ENCODE measurements around the gene EIF3A. TPM values are rescaled to one million over a fixed set of nuclear protein-coding genes. Genes with fewer than 3 reads are reported as not detected.
"Not testable (repeated sequence)": the region's sequence is repeated elsewhere in the genome, so short reads cannot be mapped to it uniquely, and the experiment has no call there.

EIF3A gene
- total RNA-seq, 6 experiments from 2014 or later, result 41.6 to 69.5 (median 57.4) TPM

DNA sequence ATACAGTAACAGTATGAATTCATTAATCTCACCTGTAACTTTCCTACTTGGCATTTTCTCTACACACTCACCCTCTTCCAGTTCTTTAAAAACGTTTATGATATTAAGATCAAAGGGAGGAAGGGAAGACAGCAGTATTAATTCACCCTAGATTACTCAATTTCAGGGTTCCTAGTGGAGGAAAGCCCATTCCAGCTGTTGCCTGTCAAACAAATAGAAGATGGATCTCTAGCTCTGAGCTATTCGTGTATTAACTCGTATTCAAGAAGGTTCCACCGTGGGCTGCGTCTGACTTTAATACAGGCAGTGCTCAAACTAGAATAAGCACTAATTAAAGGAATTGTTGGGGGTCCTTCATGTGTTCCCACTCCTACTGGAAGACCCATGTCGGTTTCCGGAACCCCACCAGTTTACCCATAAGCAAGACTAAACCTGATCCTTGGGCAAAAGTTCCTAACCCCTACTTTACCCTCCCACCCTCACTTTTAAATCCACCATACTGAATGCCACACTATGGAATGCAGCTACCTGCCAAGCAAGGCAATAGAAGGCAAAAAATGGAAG lies 49.0 kb downstream of the EIF3A start:
- WGBS (ENCODE audit: insufficient coverage, low coverage, low lambda C conversion rate, missing lambda C conversion rate), result 70% methylated on average over 5 of the region's 7 CpGs
- Histone ChIP-seq H3K36me3 (peaks cover 5 to 32% (median 16%) of the 10 kb centered on the region in 4 donors), H3K4me3 (no peak overlapping the region), H3K27ac (no peak overlapping the region), H3K4me1 (peaks cover 0 to 8% (median 2%) of the 10 kb centered on the region in 4 donors), H3K27me3 (no peaks in the 10 kb centered on the region), H3K9me3 (no peaks in the 10 kb centered on the region)
- no peak for TF ChIP-seq POLR2A (IDR thresholded peaks at IDR 0.05)
- TF ChIP-seq, protein P1, sequence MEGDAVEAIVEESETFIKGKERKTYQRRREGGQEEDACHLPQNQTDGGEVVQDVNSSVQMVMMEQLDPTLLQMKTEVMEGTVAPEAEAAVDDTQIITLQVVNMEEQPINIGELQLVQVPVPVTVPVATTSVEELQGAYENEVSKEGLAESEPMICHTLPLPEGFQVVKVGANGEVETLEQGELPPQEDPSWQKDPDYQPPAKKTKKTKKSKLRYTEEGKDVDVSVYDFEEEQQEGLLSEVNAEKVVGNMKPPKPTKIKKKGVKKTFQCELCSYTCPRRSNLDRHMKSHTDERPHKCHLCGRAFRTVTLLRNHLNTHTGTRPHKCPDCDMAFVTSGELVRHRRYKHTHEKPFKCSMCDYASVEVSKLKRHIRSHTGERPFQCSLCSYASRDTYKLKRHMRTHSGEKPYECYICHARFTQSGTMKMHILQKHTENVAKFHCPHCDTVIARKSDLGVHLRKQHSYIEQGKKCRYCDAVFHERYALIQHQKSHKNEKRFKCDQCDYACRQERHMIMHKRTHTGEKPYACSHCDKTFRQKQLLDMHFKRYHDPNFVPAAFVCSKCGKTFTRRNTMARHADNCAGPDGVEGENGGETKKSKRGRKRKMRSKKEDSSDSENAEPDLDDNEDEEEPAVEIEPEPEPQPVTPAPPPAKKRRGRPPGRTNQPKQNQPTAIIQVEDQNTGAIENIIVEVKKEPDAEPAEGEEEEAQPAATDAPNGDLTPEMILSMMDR (IDR thresholded peaks at IDR 0.05), result no peak
- DNase-seq (no peak), ATAC-seq (no peak)
- intact Hi-C loops (cut with DNase I), result no loop called here

- 39% methylated on average over 10 of the region's 65 CpGs for WGBS (ENCODE audit: insufficient coverage, low coverage, low lambda C conversion rate, missing lambda C conversion rate)
- Histone ChIP-seq H3K27ac (no peak overlapping the region), H3K9me3 (no peaks in the 10 kb centered on the region), H3K4me1 (peaks cover 0 to 8% (median 2%) of the 10 kb centered on the region in 4 donors), H3K27me3 (no peaks in the 10 kb centered on the region), H3K4me3 (peak overlapping the region in 1 of 3 donors; percentile 53), H3K36me3 (peaks cover 0 to 22% (median 8%) of the 10 kb centered on the region in 4 donors)
- intact Hi-C loops (cut with DNase I), result no loop called here
- ATAC-seq (peak; percentile 25 to 55 (median 42)), DNase-seq (peak; percentile 51 to 59 (median 52))
- TF ChIP-seq POLR2A (IDR thresholded peaks at IDR 0.05), result no peak
- TF ChIP-seq, protein P1 (IDR thresholded peaks at IDR 0.05), result peak in 1 of 4 donors; percentile 5
Observed at GRCh38 chr10:119030421-119031250, 50.0 kb downstream of the EIF3A start.

GRCh38 chr10:119029613-119030420 lies 50.8 kb downstream of the EIF3A start, which contains the start of gene NANOS1:
NANOS1 (plus strand) TSS chr10:119029714; CDS start chr10:119029802, 88 bp downstream.
- ATAC-seq, result peak in 1 of 4 donors; percentile 4
- no peak within 1 kb of the TSS for H3K27ac ChIP-seq
- no peaks in the 10 kb centered on the region for H3K9me3 ChIP-seq
- TF ChIP-seq POLR2A (IDR thresholded peaks at IDR 0.05), result peak; percentile 25
- TF ChIP-seq, protein P1 (IDR thresholded peaks at IDR 0.05), result no peak
- intact Hi-C loops (cut with DNase I), result no loop called here
- peak within 1 kb of the TSS; percentile 35 to 53 (median 41) for H3K4me3 ChIP-seq
- peak in 2 of 3 donors; percentile 32 to 55 for DNase-seq
- peaks cover 0 to 18% (median 7%) of the 10 kb centered on the region in 4 donors for H3K36me3 ChIP-seq
- no CpG with 5 or more reads among the region's 136 CpGs for WGBS (ENCODE audit: insufficient coverage, low coverage, low lambda C conversion rate, missing lambda C conversion rate)
- no peaks in the 10 kb centered on the region for H3K27me3 ChIP-seq
- H3K4me1 ChIP-seq, result peaks cover 0 to 8% (median 2%) of the 10 kb centered on the region in 4 donors

DNA sequence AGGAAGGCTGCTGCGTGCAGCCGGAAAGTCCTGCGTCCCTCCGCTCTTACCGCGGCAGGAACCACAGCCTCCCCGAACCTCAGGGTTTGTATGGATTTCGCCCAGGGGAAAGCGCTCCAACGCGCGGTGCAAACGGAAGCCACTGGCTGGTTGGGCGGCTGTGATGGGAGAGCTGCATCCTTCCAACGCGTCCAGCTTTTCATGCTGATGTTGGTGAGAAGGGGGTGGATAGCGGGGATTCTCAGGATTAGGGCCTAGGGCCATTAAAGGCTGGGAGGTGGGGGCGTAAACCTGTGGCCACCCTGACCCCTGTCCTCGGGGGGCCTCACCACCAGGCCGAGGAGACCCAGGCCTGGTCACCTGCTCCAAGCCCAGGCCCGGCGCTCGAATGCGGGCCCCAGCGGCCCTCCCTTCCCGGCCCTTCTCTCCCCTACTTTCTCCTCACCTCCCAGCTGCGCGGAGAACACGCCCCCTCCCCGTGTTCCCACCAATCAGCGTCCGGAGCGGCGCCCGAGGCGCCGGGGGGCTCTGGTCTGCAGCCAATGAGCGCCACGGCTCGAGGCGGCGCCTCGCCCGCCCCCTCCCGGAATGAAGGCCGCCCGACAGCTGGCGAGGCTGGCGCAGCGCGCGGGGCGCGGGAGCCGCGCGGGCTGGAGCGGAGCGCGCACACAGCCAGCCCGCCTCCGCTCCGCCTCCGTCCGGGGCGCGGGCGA lies 51.6 kb downstream of the EIF3A start:
- no peak overlapping the region for H3K27ac ChIP-seq
- H3K36me3 ChIP-seq, result peaks cover 0 to 11% (median 3%) of the 10 kb centered on the region in 4 donors
- no peaks in the 10 kb centered on the region for H3K27me3 ChIP-seq
- 40% methylated on average over 2 of the region's 68 CpGs for WGBS (ENCODE audit: insufficient coverage, low coverage, low lambda C conversion rate, missing lambda C conversion rate)
- DNase-seq (peak; percentile 77 to 87 (median 82)), ATAC-seq (peak; percentile 77 to 85 (median 79))
- H3K9me3 ChIP-seq, result no peaks in the 10 kb centered on the region
- intact Hi-C loops (cut with DNase I), result no loop called here
- TF ChIP-seq POLR2A (IDR thresholded peaks at IDR 0.05), result no peak
- TF ChIP-seq, protein P1 (IDR thresholded peaks at IDR 0.05), result peak; percentile 18 to 24 (median 19)
- H3K4me3 ChIP-seq, result peak overlapping the region; percentile 12 to 53 (median 28)
- H3K4me1 ChIP-seq, result peaks cover 0 to 8% (median 2%) of the 10 kb centered on the region in 4 donors

DNA sequence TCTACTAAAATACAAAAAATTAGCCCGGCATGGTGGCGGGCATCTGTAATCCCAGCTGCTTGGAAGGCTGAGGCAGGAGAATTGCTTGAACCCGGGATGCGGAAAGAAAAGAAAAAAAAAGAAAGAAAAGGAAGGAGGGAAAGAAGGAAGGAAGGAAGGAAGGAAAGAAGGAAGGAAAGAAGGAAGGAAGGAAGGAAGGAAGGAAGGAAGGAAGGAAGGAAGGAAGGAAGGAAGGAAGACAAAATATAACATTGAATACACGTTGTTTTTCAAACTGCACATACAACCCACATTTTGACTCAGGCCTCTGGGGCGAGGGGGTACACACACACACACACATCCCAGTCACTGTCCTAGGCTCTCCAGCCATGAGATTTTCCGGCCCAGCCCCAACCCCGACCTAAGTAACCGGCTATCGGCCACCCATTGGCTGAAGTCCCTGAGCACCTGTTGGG lies 52.1 kb downstream of the EIF3A start:
- H3K27me3 ChIP-seq; intact Hi-C loops (cut with DNase I); H3K27ac ChIP-seq; H3K4me1 ChIP-seq; H3K36me3 ChIP-seq; H3K9me3 ChIP-seq; DNase-seq; H3K4me3 ChIP-seq; ATAC-seq: not testable (repeated sequence)
- WGBS (ENCODE audit: insufficient coverage, low coverage, low lambda C conversion rate, missing lambda C conversion rate), result 82% methylated on average over 5 of the region's 10 CpGs
